GM19463 (cell line): ENCODE data around the gene C3orf85.
"Not testable (repeated sequence)": the region's sequence is repeated elsewhere in the genome, so short reads cannot be mapped to it uniquely, and the experiment has no call there.

Experiments used
- ATAC-seq: cut with Tn5 transposase; IDR thresholded peaks from one replicate; pipeline ENCODE4 v1.9.1; 2021; ENCODE audit warnings: mild to moderate bottlenecking, moderate library complexity; ENCODE audit not compliant: unreplicated experiment

The C3orf85 gene, protein sequence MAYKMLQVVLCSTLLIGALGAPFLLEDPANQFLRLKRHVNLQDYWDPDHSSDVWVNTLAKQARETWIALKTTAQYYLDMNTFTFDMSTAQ

DNA sequence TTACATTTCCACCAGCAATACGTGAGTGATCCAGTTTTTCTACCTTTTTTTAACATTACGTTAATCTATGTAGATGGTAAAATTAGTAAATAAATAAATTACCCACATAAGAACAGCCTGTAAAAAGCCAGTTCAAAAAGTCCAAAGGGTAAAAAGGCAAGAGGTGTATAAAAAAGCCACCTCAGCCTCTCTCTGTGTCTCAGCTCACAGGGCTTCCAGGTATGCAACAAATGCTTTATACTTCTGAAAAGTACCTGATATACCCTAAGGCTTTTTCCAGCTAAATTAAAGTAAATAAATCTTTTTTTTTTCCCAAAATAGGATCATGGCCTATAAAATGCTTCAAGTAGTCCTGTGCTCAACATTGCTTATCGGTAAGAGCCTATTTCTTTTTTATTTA lies at the start of gene C3orf85:
Gene C3orf85, plus strand, starts transcription at position 197 of the 400 bp plus-strand sequence. Its CDS starts 129 bp downstream, at position 326.
- ATAC-seq, result no peak

DNA sequence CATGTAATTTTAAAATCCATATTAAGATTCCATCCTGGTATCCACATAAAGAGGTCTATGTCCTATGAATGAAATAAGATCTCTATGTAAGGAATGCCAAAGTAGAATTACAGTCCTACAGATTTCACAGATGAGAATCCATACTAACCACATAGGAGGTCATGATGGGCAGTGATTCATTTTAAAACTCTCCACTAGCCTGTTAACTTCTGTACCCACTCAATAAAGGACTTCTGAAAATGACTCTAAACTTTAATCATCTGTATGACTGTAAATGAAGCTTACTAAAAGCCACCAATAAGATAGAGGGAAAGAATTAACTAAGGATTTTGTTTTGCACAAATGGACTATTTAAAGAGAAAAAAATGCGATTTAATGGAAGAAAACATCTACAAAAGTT lies 47.3 kb upstream of the C3orf85 start:
- no peak for ATAC-seq

DNA sequence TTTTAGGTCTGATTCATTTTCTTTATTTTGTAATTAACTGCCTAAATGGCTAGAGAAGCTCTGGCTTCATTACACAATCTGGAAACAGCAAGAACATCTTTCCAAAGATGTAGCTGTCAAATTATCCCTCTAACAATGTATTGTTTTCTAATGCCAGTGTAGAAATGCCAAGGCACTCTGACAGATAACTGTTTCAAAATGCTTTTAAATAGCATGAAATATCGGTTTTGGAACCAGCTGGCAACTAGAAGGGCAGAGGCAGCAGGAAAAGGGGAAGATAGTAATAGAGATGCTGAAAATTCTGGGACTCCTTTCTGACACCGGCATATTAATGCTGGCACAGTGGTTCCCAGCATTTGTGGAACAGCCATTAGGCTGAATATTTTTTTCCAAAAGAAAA lies 44.7 kb upstream of the C3orf85 start:
- ATAC-seq, result no peak

DNA sequence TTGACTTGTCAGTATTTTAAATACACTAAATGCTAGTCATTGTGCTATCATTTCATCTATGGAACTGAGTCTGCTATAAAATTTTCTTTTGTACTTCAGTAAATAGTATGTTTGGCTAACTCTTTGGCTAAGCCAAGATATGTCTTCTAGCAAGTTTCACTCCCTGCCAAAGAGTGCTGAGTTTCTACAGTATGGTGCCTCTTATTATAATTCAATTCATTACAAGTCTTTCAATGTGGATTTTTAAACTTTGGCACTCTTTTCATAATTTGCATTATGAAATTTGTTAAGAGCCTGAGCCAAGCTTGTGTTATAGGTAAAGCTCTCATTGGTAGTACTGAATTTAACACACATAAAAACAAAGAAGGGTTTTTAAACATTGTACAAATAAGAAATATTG lies 43.0 kb upstream of the C3orf85 start:
- ATAC-seq, result no peak

DNA sequence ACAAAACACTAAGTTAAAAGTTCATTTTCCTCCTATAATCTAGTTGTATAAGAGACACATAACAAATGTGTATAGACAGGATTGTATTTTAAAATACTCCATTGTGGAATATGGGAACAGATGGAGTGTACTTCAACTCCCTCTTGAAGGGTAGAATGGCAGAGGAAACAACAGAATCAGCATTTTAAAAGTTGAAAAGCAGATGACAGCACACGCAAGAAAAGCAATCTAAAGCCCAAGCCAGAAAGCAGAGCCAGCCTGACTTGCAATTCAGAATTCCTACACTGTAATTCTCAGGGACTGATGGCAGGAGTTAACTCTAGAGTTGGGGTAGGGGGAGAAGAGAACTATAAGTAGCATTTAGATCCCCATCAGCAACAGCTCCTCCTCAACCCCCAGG lies 41.4 kb upstream of the C3orf85 start:
- ATAC-seq, result no peak

DNA sequence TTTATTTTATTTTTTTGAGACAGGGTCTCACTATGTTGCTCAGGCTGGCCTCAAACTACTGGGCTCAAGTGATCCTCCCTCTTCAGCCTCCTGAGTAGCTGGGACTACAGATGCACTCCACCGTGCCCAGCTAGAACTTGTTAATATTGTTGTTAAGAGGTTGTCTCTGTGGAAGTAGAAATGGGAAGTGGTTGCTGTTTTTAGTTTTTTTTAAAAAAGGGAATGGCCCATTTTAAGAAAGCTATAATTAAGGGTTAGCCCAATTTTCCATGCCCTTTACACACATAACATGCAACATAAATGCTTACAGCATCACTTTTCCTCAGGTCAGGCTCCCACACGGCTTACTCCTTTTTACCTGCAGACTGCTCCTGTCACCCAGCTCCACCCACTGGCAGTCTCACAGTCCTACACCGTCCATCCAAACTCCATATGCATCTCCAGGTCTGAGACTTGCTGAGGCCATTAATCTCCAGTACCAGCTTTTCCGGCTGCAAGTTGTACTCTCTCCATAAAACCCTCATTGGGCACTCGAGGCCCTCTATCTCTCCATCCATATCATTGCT lies 38.4 kb upstream of the C3orf85 start:
- peak; percentile 64 for ATAC-seq

DNA sequence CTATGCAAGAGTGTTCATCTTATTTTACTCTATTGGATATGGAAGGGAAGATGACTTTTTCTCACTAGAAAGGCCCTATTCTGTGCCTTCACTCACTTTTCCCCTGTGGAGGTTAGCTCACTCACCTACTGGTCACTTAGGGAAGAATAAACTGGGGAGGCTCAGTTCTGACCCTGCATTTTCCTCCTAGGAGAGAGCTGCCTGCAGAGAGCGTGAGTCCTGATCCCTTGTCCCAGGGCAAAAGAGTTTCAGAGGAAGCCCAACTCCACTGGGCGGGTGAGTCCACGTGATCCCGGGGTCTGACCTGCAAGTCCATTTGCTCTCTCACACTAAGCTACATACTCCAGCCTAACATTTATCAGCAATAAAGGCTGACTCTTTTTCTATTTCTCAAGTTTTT lies 26.9 kb upstream of the C3orf85 start:
- no peak for ATAC-seq

DNA sequence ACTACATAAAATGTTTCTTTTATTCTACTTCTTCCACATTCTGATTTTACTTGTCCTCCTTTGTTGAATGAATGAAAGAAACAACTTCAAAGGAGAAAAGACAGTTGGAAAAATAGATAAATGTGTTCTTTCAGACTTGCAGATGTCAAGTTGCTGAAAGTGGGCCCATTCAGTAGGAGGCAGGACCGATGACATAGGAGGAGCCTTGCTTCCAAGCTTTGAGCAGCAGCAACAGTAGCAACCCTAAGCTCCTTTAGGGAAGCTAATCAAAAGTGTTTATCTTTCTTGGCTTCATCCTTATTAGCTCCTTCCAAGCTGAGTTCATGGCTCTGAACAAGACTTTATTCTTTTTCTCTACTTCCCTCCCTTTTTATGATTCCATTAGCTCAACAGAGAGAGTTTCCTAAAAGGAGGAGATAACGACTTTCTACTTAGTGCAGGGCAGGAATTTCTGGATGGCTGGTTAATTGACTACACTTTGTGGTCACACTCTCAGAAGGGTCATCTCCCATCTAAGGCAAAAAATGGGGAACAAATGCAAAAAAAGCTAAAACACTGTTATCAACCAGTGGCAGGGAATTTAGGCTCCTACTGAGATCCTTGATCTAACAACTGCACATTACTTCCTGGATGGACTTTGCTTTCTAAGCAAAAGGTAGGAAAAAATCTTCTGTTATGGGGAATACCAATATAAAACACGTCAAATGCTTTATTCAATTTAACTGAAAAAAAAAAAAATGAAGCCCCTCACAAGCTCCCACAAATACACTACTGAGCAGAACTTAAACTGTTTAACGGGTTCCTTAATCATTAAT lies 23.4 kb upstream of the C3orf85 start:
- ATAC-seq, result no peak

DNA sequence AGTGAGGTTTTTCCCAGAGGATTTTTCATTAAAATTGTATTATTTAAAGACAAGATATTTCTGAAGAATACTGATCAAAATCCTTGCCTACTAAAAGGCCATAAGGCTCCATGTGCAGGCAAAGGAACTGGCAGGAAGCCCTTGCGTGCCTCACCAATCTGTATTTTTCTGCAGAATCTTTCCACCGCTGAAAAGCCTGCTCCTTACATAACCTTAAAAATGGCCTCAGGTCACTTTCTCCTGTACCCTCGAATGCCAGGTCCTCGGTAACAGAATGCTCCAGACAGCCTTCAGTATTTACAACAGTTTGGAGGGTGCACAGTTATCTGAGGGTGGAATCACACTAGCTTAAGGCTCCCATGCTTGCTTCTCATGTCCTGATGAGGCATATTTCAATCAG lies 21.8 kb upstream of the C3orf85 start:
- no peak for ATAC-seq

DNA sequence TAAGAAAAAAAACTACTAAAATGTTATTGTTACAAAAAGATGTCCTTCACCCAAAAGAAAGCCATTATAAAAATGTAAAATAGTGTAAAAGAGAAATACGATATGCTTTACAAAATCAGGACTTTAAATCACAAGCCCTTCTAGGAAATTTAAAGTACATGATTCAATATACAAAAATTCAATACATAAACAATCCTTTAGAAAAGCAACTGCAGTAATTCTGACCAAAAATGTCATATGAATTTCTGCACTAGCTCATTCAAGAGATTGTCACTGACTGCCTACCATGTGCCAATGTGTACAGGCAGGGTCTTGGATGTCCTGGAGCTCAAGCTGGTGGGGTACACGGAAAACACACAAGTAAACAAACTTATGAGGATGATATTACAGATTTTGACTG lies 21.1 kb upstream of the C3orf85 start:
- ATAC-seq, result no peak

DNA sequence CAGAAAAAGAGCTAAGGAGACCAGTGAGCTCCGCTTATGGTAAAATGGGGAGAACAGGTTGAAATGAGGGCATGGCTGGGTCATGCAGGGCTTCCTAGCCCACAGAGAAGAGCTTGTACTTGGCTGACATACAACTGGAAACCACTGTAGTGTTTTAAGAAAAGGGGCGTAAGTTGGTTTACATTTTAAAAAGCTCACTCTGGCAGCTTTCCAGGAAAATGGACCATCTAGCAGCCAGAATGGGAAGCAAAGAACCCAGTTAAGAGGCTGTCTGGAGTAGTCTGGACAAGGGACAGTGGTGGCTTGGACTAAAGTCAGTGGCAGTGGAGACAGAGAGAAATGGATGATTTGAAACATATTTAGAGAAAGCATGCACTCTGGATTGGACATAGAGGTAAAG lies 20.5 kb upstream of the C3orf85 start:
- no peak for ATAC-seq

DNA sequence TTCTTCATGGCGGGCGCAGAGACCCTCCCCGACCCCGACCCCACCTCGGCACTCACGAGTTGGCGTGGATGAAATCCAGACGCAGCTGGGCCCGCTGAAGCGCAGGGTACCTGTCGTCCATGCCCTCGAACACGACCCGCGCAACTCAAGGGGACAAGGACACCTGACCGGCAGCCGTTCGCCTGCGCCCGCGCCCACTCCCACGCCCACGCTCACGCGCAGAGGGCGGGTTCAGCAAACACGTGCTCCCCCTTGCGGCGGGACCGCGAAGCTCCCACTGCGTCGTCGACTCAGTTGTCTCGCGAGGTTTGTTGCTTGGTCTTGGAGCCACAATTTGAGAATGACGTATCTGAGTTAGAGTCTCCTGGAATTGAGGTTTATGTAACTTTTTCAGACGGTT lies 18.6 kb upstream of the C3orf85 start, which contains the start of gene MORC1:
Gene MORC1, minus strand, starts transcription at position 196 of the 400 bp plus-strand sequence. Its CDS starts 75 bp downstream, at position 121.
- ATAC-seq, result no peak

DNA sequence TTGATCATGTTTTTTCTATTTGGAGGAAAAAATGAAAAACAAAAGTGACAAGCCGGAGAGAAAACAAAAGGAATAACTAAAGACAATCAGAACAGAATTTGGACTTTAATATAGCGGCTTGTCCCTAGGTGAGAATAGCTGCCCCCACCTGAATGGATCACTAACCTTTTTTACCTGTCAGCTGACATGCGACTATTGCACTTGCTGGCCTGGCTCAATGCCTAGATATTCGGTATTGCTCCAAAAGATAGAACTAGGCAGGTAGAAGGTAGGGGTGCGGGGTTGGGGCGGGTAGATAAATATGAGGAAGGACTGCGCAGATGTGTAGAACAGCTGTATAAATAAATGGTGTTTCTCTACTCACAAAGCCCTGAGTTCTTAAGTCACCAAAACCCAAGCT lies 17.9 kb upstream of the C3orf85 start:
- ATAC-seq, result no peak

DNA sequence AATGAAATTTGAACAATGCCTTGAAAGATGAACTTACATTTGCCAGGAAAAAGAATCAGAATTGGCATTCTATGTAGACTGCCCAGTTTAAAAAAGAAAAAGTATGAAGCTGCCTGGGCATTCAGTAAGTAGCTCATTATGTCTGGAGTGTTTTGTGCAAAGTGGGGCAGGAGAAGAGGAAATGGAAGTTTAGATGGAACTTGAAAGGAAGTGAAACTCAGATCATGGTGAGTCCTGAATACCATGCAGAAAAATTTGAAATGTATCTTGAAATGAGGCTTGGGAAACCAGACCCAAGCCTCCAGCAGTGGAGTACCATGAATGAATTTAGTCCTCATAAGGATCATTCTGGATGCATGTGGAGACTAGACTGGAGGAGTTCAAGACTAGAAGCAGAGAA lies 13.8 kb upstream of the C3orf85 start:
- ATAC-seq, result no peak

DNA sequence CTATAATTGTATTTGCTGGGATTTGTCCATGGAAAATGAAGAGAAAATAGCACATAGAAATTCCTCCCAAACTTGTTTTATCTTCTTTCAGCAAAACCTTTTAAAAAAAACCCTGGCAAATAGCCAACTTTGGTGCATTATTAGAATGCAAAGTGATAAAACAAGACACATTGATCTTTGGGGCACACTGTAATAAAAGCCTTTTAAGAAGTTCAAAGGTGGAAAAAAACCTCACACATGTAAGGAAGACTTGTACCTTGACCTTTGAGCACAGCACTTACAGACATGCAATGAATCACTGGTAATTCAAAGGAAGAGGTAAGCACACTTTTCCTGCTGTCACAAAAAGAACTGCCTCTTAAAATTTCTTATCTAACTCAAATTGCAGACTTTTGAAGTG lies 10.6 kb upstream of the C3orf85 start:
- no peak for ATAC-seq

DNA sequence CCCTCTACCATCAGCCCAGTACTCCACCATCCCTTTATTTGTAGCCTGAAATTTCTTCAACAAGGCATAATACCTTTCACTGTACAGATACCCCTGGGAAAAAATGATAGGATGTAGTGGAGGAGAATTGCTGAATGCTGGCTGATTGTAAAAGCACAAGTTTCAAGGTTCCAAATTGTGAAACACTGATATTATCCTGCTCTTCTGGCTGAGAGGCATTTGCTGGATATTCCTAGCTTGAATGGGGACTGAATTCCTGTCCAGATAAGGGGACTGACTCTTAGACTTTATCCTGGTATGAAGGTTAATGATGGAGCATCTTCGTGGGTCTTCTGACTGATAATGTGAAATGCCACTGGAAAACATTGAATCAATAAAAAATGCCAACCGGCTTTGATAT lies 9.0 kb upstream of the C3orf85 start:
- ATAC-seq, result no peak

DNA sequence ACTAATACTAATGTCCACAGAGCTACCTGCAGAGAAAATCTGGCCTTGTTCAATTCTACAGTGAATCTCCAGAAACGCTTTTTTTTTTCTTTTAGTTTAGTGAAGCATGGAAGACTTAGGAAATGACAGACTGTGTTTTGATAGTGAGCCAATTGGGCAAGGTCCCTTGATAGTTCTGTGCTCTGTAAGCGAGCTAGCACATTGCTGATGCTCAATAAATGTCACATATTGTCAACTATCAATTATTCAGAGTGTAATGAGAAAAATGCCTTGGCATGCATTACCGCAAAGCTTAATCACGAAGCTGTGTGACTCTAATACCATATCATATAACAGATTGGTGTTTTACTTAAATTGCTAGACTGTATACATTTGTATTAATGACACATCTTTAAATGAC lies 5.2 kb upstream of the C3orf85 start:
- ATAC-seq, result no peak

DNA sequence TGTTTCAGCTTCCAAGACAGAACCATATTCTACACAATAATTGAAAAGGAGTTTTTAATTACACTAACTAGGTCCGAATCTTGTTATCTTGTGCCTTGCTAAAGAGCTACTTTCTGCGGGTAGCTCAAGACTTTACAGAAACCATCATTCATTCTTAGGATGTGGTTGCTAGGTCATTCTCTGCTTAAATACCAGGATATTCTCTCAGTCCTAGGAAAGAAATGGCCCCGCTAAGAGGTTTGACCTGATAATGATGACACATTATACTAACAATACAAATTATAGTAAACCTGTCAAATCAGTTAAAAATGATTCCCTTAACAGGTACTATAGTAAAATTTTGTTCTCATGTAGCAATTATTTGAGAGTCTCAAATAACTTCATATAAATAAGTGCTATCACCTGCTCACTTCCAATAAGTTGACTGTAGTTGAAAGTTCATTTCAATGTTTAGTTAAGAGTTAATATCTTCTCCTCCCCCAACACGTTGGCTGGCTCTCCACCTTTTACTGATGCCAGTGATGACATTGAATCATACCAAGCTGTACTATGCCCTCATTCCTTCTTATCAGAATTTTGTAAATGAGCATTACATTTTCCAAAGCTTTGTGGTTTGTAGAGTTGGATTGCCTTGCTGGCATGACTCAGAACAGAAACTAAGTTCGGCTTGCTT lies 3.6 kb upstream of the C3orf85 start:
- ATAC-seq, result no peak

DNA sequence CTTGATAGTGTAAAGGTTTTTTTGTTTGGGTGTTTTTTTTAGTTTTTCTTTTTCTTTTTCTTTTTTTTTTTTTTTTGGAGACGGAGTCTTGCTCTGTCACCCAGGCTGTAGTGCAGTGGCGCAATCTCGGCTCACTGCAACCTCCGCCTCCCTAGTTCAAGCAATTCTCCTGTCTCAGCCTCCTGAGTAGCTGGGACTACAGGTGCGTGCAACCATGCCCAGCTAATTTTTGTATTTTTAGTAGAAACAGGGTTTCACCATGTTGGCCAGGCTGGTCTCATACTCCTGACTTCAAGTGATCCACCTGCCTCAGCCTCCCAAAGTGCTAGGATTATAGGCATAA lies 3.1 kb upstream of the C3orf85 start:
- not testable (repeated sequence) for ATAC-seq

DNA sequence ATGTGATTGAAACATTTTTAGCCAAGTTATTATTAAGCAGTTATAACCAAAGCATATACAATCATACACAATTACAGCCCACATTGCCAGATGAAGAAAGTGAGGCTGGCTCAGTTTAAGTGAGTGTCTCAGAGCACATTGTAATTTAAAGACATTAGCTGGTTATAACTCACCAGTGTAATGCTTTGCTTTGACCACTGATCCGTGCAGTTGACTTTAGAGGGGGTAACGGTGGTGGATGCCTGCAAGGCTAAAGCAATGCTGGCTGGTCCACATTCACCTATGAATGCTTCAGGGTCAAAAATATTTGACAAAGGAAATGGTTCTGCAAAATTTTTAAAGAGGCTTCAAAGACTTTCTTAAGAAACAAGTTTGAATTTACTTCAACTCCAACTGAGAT lies 1.2 kb downstream of the C3orf85 start:
- no peak for ATAC-seq

DNA sequence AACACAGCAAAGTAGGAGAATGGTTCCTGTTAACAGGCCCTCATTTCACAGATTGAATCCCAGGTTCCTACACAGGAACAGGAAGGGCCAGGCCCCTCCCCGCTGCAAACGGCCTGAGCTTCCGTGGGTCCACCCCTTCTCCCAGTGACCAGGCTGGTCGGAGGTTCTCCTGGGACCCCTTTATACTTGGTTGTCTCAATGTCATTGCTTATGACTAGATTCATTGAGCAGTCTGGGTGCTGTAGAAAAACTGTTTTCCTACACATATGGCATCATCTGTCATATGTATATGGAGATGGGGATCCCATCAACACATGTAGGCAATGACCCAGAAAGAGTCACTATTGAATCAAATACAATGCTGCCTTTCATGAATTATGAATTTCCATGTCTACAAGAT lies 3.8 kb downstream of the C3orf85 start:
- no peak for ATAC-seq

DNA sequence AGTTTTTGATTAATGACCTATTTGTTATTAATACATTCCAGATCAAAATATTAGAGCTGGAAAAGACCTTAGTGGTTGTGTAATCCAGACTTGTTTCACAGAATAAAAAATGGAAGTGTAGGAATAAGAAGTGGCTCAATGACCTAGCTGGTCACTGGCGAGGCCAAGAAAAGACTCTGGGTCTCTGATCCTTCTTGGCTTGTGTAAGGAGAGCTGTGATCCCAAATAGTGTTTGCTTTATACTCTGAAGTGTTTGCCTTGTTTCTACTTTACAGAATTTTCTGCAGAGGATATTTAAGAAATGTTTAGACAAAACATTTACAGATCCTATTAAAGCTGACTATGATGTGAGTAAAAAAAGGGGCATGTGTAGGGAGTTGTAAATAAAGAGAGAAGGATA lies 7.1 kb downstream of the C3orf85 start:
- ATAC-seq, result no peak
